GM12878 (cell line): ENCODE measurements around the gene SEMA5A. TPM values are rescaled to one million over a fixed set of nuclear protein-coding genes. Genes with fewer than 3 reads are reported as not detected.

Experiments used
- ATAC-seq: fragments of 200-7000 bp; cut with Tn5 transposase; 3 replicates; pipeline ENCODE4 v1.9.1; 2020; ENCODE audit warnings: mild to moderate bottlenecking, moderate library complexity
- BruUV-seq: library from RNA; stranded (reverse); fragments of 400-500 nt; replicated peaks from 2 replicates; lab custom pipeline; 2021; lab: Mats Ljungman, UMichigan
- CTCF ChIA-PET: fragments of 300-600 bp; sonication (Branson Sonifier 250); formaldehyde crosslinking; extraction: SDS; loops from one replicate; lab custom pipeline; 2021; ENCODE audit warnings: inconsistent platforms; lab: Yijun Ruan, JAX
- POLR2A ChIA-PET: fragments of 350-600 bp; formaldehyde crosslinking; extraction: SDS; loops from one replicate; lab custom pipeline; 2021; ENCODE audit warnings: inconsistent platforms; lab: Charles Lee
- RAD21 ChIA-PET: fragments of 300-600 bp; sonication (Branson Sonifier 250); formaldehyde crosslinking; loops from one replicate; lab custom pipeline; 2023; ENCODE audit warnings: antibody characterized with exemption; ENCODE audit not compliant: unreplicated experiment; lab: Charles Lee
- SMC1A ChIA-PET: fragments of 300-600 bp; sonication (Branson Sonifier 250); formaldehyde crosslinking; loops from one replicate; lab custom pipeline; 2023; ENCODE audit not compliant: unreplicated experiment, uncharacterized antibody; lab: Charles Lee
- DNase-seq: peaks from one replicate; pipeline ENCODE4 v3.0.0-alpha.2; 2011; ENCODE audit warnings: low read depth, low spot score
- FAIRE-seq: peaks from 3 replicates; lab custom pipeline; 2011; peaks lifted over from hg19 to GRCh38; lab: Jason Lieb, UNC
- H2AFZ ChIP-seq: 2 replicates; pipeline ENCODE4 v1.6.0; 2011; ENCODE audit warnings: low read depth, low read length, control low read depth; ENCODE audit not compliant: control insufficient read depth
- H3K27ac ChIP-seq: 2 replicates; pipeline ENCODE4 v1.5.1; 2011; ENCODE audit warnings: control low read depth; ENCODE audit not compliant: control insufficient read depth, insufficient read depth
- H3K27me3 ChIP-seq, 2 experiments: replicated peaks in 1 of 2; 2 replicates each; pipeline versions ENCODE4 v1.6.0 to v1.6.1; 2011; ENCODE audit warnings: low read length in 1 of 2; ENCODE audit not compliant: control insufficient read depth in 2 of 2, insufficient read depth in 2 of 2
- H3K36me3 ChIP-seq, 2 experiments: 2 replicates each; pipeline ENCODE4 v1.5.1; 2011; ENCODE audit warnings: low read length in 1 of 2; ENCODE audit not compliant: control insufficient read depth in 2 of 2, insufficient read depth in 2 of 2
- H3K4me1 ChIP-seq: 2 replicates; pipeline ENCODE4 v1.6.1; 2011; ENCODE audit warnings: mild to moderate bottlenecking, low read length, moderate library complexity, mixed read lengths; ENCODE audit not compliant: control insufficient read depth, insufficient read depth
- H3K4me2 ChIP-seq: 2 replicates; pipeline ENCODE4 v1.6.0; 2011; ENCODE audit warnings: control low read depth; ENCODE audit not compliant: control insufficient read depth, insufficient read depth
- H3K4me3 ChIP-seq: fragments of 200-600 bp; sonication (generic); 2 replicates; pipeline ENCODE4 v1.5.1; 2016
- H3K79me2 ChIP-seq: 2 replicates; pipeline ENCODE4 v1.6.0; 2011; ENCODE audit warnings: low read length; ENCODE audit not compliant: control insufficient read depth, insufficient read depth
- H3K9ac ChIP-seq: 2 replicates; pipeline ENCODE4 v1.8.0; 2011; ENCODE audit warnings: low read length, control low read depth, mixed read lengths; ENCODE audit not compliant: control insufficient read depth, insufficient read depth
- H3K9me3 ChIP-seq: replicated peaks from 3 replicates; pipeline ENCODE4 v1.5.1; 2011; ENCODE audit warnings: mild to moderate bottlenecking, low read length; ENCODE audit not compliant: control insufficient read depth, insufficient read depth
- H4K20me1 ChIP-seq: 2 replicates; pipeline ENCODE4 v1.6.0; 2011; ENCODE audit not compliant: control insufficient read depth, insufficient read depth
- ATF7 ChIP-seq: fragments of 450-650 bp; IDR thresholded peaks from 2 replicates; pipeline ENCODE4 v1.6.1; 2016; ENCODE audit warnings: low read depth, mild to moderate bottlenecking
- ESRRA ChIP-seq: IDR thresholded peaks from 2 replicates; pipeline ENCODE4 v1.6.1; 2012; ENCODE audit warnings: mild to moderate bottlenecking, low read length, improper control_type of control experiment
- EZH2 ChIP-seq: IDR thresholded peaks from 2 replicates; pipeline ENCODE4 v1.6.1; 2012; ENCODE audit warnings: low read depth, mild to moderate bottlenecking, control low read depth, inconsistent platforms, low read length, borderline replicate concordance; ENCODE audit not compliant: control insufficient read depth
- FOS ChIP-seq: IDR thresholded peaks from 3 replicates; pipeline ENCODE4 v1.6.1; 2011; ENCODE audit warnings: borderline replicate concordance; ENCODE audit not compliant: insufficient read length; ENCODE audit errors: extremely low read depth
- FOXK2 ChIP-seq: fragments of 450-650 bp; IDR thresholded peaks from 2 replicates; pipeline ENCODE4 v1.6.1; 2017; ENCODE audit warnings: mild to moderate bottlenecking, moderate library complexity
- GABPA ChIP-seq: IDR thresholded peaks from 2 replicates; pipeline ENCODE4 v1.6.1; 2014; ENCODE audit warnings: antibody characterized with exemption, low read depth, mild to moderate bottlenecking, inconsistent platforms
- RB1 ChIP-seq: fragments of 450-650 bp; formaldehyde crosslinking; IDR thresholded peaks from 2 replicates; pipeline ENCODE4 v1.6.1; 2017; ENCODE audit warnings: mild to moderate bottlenecking, borderline replicate concordance
- YBX1 ChIP-seq: fragments of 450-650 bp; IDR thresholded peaks from 2 replicates; pipeline ENCODE4 v1.6.1; 2016; ENCODE audit warnings: antibody characterized with exemption
- ZNF384 ChIP-seq: IDR thresholded peaks from 2 replicates; pipeline ENCODE4 v1.6.1; 2012; ENCODE audit warnings: low read depth, mild to moderate bottlenecking, low read length, improper control_type of control experiment, borderline replicate concordance
- WGBS: methylation state at CpG from one replicate; pipeline ENCODE4 v1.1.6; 2016; ENCODE audit warnings: low lambda C conversion rate; ENCODE audit not compliant: insufficient replicate concordance, insufficient coverage; ENCODE audit errors: missing lambda C conversion rate; 5-methylcytosine and 5-hydroxymethylcytosine counted together
- in situ Hi-C: fragments of 300-500 bp; cut with MboI; formaldehyde crosslinking; loops from 9 replicates; pipeline ENCODE4 v1.14.3; 2018; ENCODE audit warnings: mixed read lengths
- intact Hi-C: fragments of 100-400 bp; cut with micrococcal nuclease; formaldehyde crosslinking; loops from one replicate; pipeline ENCODE4 v1.14.2; 2022; ENCODE audit not compliant: unreplicated experiment
- polyA plus RNA-seq, 11 experiments: library from polyadenylated mRNA; depleted of rRNA in 4 of 11; unstranded in 6 of 11; stranded (reverse) in 5 of 11; fragments of >200 nt; fragmentation: Nextera tagmentation in 4 of 11; fragmentation: Illumina TruSeq in 1 of 11; extraction: Ambion mirVana in 4 of 11; extraction: Trizol in 1 of 11; gene quantifications; 1 replicate in 1 of 11; 2 replicates in 10 of 11; pipeline versions ENCODE4 v1.2.1 to v1.2.3, GENCODE V29; 2011 to 2016; ENCODE audit warnings: inconsistent platforms in 2 of 11, missing spikeins in 2 of 11, low read depth in 1 of 11
- total RNA-seq, 4 experiments: library from RNA; depleted of rRNA in 3 of 4; stranded (reverse); fragments of >200 nt in 3 of 4; fragmentation: Illumina TruSeq in 1 of 4; extraction: Trizol in 1 of 4; gene quantifications; 2 replicates each; pipeline versions ENCODE4 v1.2.1 to v1.2.3, GENCODE V29; 2013 to 2021
- TF ChIP-seq, protein P1 (sequence below): fragments of 450-650 bp; IDR thresholded peaks from 2 replicates; pipeline ENCODE4 v1.6.1; 2014; ENCODE audit warnings: mild to moderate bottlenecking
- TF ChIP-seq, protein P2 (sequence below): IDR thresholded peaks from 2 replicates; pipeline ENCODE4 v1.6.1; 2011; ENCODE audit warnings: low read depth, low read length, improper control_type of control experiment, borderline replicate concordance

SEMA5A gene
- total and polyA plus RNA-seq, 10 of the 15 experiments (the other 5 are each of a cell fraction or from before 2014, with no cell fraction given), result 0.03 to 2.4 (median 0.09) TPM; not detected in 1

DNA sequence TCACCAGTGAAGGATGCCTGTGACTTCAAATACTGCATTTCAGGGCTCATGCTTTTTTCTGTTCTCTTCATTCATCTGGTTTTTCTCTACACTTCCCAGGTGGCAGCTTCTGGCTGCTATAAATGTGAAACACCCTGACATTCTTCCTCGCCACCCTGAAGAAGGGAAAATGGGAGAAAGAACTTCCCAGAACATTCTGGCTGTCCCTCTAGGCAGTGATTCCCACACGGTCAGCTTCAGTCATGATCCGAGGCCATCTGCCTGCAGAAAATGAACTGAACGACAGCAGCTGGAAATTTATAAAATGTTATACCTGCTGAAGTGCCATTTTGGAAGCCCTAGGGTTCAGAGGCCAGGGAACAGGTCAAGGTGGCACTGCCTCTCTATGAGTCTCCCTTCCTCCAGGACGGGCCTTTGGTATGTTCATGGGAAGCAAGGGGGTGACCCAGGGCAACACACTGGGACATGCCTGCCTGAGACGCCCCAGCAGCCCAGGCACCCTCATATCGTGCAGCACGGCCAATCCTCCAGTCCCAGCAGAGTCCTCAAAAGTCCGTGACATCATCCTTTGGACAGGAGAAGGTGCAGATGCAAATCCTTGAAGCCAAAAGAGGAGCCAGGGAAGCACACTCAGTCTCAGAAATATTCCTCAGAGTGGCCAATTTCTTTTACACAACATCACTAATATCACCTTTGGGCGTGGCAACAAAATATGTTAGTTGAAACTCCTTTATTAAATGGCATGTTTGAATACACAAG, 107.1 kb downstream of the SEMA5A start:
- RAD21 ChIA-PET, result no interaction called here
- no peak overlapping the region for H3K4me2 ChIP-seq
- in situ Hi-C loops, result no loop called here
- no peak for ATAC-seq
- CTCF ChIA-PET, result interaction anchor here (1.5 kb wide), 1 partner anchor 13 kb away, joined by 4 read pairs; no protein-coding TSS in a partner anchor
- TF ChIP-seq YBX1 (no peak), FOXK2 (no peak), ESRRA (no peak), FOS (no peak), GABPA (no peak), RB1 (no peak), ATF7 (no peak), ZNF384 (no peak), EZH2 (no peak)
- TF ChIP-seq, protein P1, sequence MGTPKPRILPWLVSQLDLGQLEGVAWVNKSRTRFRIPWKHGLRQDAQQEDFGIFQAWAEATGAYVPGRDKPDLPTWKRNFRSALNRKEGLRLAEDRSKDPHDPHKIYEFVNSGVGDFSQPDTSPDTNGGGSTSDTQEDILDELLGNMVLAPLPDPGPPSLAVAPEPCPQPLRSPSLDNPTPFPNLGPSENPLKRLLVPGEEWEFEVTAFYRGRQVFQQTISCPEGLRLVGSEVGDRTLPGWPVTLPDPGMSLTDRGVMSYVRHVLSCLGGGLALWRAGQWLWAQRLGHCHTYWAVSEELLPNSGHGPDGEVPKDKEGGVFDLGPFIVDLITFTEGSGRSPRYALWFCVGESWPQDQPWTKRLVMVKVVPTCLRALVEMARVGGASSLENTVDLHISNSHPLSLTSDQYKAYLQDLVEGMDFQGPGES, result no peak
- TF ChIP-seq, protein P2, sequence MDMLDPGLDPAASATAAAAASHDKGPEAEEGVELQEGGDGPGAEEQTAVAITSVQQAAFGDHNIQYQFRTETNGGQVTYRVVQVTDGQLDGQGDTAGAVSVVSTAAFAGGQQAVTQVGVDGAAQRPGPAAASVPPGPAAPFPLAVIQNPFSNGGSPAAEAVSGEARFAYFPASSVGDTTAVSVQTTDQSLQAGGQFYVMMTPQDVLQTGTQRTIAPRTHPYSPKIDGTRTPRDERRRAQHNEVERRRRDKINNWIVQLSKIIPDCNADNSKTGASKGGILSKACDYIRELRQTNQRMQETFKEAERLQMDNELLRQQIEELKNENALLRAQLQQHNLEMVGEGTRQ, result no peak
- TF ChIP-seq, all 136 proteins: peak for 0
- intact Hi-C loops, result no loop called here
- Histone ChIP-seq H3K4me1 (no peaks in the 10 kb centered on the region), H4K20me1 (no peaks in the 10 kb centered on the region), H3K9ac (no peak overlapping the region), H3K27me3 (no peaks in the 10 kb centered on the region), H2AFZ (no peak overlapping the region), H3K27ac (no peak overlapping the region), H3K9me3 (no peaks in the 10 kb centered on the region; the same call in 2 of the 3 replicates), H3K36me3 (no peaks in the 10 kb centered on the region), H3K4me3 (no peak overlapping the region), H3K79me2 (no peaks in the 10 kb centered on the region)
- FAIRE-seq (no peak), DNase-seq (no peak)
- ChIA-PET SMC1A (interaction anchor here (1.0 kb wide), 1 partner anchor 12 kb away, joined by 3 read pairs; no protein-coding TSS in a partner anchor), POLR2A (no interaction called here)
- no TSS peak for BruUV-seq
- WGBS, result 25% methylated on average over 10 of the region's 10 CpGs
